Transverse colon (tissue), 4 donors: Measurements from ENCODE around the gene SMG9. TPM values are rescaled to one million over a fixed set of nuclear protein-coding genes. Genes with fewer than 3 reads are reported as not detected.

ENCODE experiments used
- DNase-seq: peaks from one replicate; pipeline ENCODE4 v3.0.0-alpha.2; 2019
- H3K27ac ChIP-seq, 4 donors: fragments of 200-600 bp; sonication (generic); 2 replicates each; pipeline ENCODE4 v1.5.1; 2016 to 2018; ENCODE audit warnings: inconsistent platforms in 4 of 4
- H3K27me3 ChIP-seq: fragments of 200-600 bp; sonication (generic); 2 replicates; pipeline ENCODE4 v1.5.1; 2017; ENCODE audit warnings: inconsistent platforms
- H3K36me3 ChIP-seq, 4 donors: fragments of 200-600 bp; sonication (generic); 2 replicates each; pipeline ENCODE4 v1.5.1; 2017 to 2019; ENCODE audit warnings: inconsistent platforms in 4 of 4
- H3K4me1 ChIP-seq, 4 donors: fragments of 200-600 bp; sonication (generic); 2 replicates each; pipeline ENCODE4 v1.5.1; 2017 to 2020; ENCODE audit warnings: inconsistent platforms in 4 of 4
- H3K4me3 ChIP-seq, 4 donors: fragments of 200-600 bp; sonication (generic); 1 replicate in 1 of 4; 2 replicates in 3 of 4; pipeline versions ENCODE4 v1.5.1 to v1.6.1; 2017 to 2019; ENCODE audit warnings: inconsistent platforms in 4 of 4
- H3K9me3 ChIP-seq, 2 donors: fragments of 200-600 bp; sonication (generic); 2 replicates each; pipeline ENCODE4 v1.5.1; 2017 to 2019; ENCODE audit warnings: inconsistent platforms in 2 of 2
- EP300 ChIP-seq: sonication (generic); formaldehyde crosslinking; IDR thresholded peaks from one replicate; pipeline ENCODE4 v1.6.1; 2017; ENCODE audit warnings: antibody characterized with exemption, low read depth
- POLR2A ChIP-seq: fragments of 450-650 bp; IDR thresholded peaks from one replicate; pipeline ENCODE4 v1.6.1; 2016; ENCODE audit warnings: antibody characterized with exemption, mild to moderate bottlenecking, moderate library complexity
- POLR2AphosphoS5 ChIP-seq, 3 donors: sonication (generic); formaldehyde crosslinking; IDR thresholded peaks; one replicate each; pipeline ENCODE4 v1.6.1; 2016; ENCODE audit warnings: antibody characterized with exemption in 3 of 3
- WGBS, 2 donors: methylation state at CpG; one replicate each; pipeline ENCODE4 v1.1.5; 2018; ENCODE audit warnings: low coverage in 1 of 2; 5-methylcytosine and 5-hydroxymethylcytosine counted together
- in situ Hi-C, 4 donors: fragments of 200-750 bp; cut with MboI; loops; one replicate each; pipeline versions ENCODE4 v1.15.0 to v1.15.1; 2017; ENCODE audit warnings: low sequenced_read_pairs in 3 of 4, low pct_ligation_motif_present in 1 of 4, low pct_unique_long_range_greater_than_20kb in 1 of 4
- intact Hi-C: fragments of 100-400 bp; cut with DNase I; formaldehyde crosslinking; loops from one replicate; pipeline ENCODE4 v1.15.1; 2023; ENCODE audit warnings: low total_unique reads
- total RNA-seq, 4 donors: library from RNA; depleted of rRNA; stranded (reverse); fragments of >200 nt; gene quantifications; one replicate each; pipeline ENCODE4 v1.1.0, GENCODE V29; 2016
- TF ChIP-seq, protein P1 (sequence below), 5 experiments: fragments of 200-600 bp in 3 of 5; fragments of 450-650 bp in 2 of 5; sonication (generic) in 3 of 5; IDR thresholded peaks; 1 replicate in 2 of 5; 2 replicates in 3 of 5; pipeline ENCODE4 v1.5.1; 2016 to 2017; ENCODE audit warnings: antibody characterized with exemption in 5 of 5, inconsistent platforms in 3 of 5, mild to moderate bottlenecking in 2 of 5, moderate library complexity in 1 of 5

SMG9 gene
- total RNA-seq, 4 donors from 2014 or later, result 4.1 to 68.7 (median 13.8) TPM

DNA sequence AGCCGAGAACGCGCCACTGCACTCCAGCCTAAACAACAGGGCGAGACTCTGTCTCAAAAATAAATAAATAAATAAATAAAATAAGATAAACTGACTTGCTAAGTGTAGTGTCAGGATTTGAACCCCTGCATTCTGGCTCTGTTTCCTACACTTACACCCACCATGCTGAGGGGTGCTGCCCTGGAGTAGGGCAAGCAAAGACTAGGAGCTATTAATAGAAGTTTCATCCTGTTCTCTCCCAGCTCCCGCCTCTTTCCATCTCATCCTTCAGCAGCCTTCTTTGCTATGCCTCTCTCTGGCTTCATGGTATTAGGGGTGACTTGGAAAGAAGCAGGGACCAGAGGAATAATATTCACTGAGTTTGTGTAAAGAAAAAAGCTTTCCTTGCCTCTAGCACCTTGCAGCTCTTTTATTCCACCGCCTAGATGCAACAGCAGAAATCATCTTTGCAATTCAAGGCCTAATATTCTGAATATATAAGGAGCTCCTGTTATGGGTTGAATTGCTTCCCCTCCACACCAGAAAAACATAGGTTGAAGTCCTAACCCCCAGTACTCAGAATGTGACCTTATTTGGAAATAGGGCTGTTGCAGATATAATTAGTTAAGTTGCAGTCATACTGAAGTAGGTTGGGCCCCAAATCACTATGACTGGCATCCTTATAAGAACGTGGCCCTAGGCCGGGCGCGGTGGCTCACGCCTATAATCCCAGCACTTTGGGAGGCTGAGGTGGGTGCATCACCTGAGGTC is 76.1 kb downstream of the SMG9 start:
- H3K4me1 ChIP-seq, result peaks cover 8 to 22% (median 16%) of the 10 kb centered on the region in 4 donors
- H3K36me3 ChIP-seq, result no peaks in the 10 kb centered on the region
- H3K27me3 ChIP-seq, result no peaks in the 10 kb centered on the region
- no peaks in the 10 kb centered on the region for H3K9me3 ChIP-seq
- 84 to 94% methylated on average over 5 to 11 of the region's 11 CpGs for WGBS, 2 donors
- intact Hi-C loops (no loop called here), in situ Hi-C loops (no loop called here)
- no peak for DNase-seq
- H3K4me3 ChIP-seq, result no peak overlapping the region
- peak overlapping the region; percentile 65 to 82 (median 78) for H3K27ac ChIP-seq
- TF ChIP-seq POLR2AphosphoS5 (IDR thresholded peaks at IDR 0.05) (no peak), POLR2A (no peak), EP300 (no peak)
- TF ChIP-seq, protein P1, sequence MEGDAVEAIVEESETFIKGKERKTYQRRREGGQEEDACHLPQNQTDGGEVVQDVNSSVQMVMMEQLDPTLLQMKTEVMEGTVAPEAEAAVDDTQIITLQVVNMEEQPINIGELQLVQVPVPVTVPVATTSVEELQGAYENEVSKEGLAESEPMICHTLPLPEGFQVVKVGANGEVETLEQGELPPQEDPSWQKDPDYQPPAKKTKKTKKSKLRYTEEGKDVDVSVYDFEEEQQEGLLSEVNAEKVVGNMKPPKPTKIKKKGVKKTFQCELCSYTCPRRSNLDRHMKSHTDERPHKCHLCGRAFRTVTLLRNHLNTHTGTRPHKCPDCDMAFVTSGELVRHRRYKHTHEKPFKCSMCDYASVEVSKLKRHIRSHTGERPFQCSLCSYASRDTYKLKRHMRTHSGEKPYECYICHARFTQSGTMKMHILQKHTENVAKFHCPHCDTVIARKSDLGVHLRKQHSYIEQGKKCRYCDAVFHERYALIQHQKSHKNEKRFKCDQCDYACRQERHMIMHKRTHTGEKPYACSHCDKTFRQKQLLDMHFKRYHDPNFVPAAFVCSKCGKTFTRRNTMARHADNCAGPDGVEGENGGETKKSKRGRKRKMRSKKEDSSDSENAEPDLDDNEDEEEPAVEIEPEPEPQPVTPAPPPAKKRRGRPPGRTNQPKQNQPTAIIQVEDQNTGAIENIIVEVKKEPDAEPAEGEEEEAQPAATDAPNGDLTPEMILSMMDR (IDR thresholded peaks at IDR 0.05), result no peak

Other genes starting within 250 kb of the SMG9 start
- gene ETHE1, start 227.8 kb downstream of the SMG9 start, total RNA-seq, result 100 to 1,000 TPM; 438 to 667 (median 458) TPM
- gene ZNF575, start 221.8 kb downstream of the SMG9 start, total RNA-seq, result 1 to 10 TPM in 2 of 4 donors, under 1 TPM in 1, not detected in 1; 0.20 to 1.9 (median 1.8) TPM
- 100 to 1,000 TPM in 1 of 4 donors, 10 to 100 TPM in 2, 1 to 10 TPM in 1; 8.0 to 147 (median 15.8) TPM for gene XRCC1, start 179.4 kb downstream of the SMG9 start, total RNA-seq
- gene PINLYP, start 179.2 kb downstream of the SMG9 start, total RNA-seq, result 1 to 10 TPM in 3 of 4 donors, not detected in 1; 1.1 to 4.0 (median 1.6) TPM
- gene IRGQ, start 158.8 kb downstream of the SMG9 start, total RNA-seq, result 10 to 100 TPM; 15.7 to 32.5 (median 24.7) TPM
- gene ZNF576, start 158.4 kb downstream of the SMG9 start, total RNA-seq, result 10 to 100 TPM in 2 of 4 donors, 1 to 10 TPM in 2; 3.7 to 11.9 (median 9.8) TPM
- gene SRRM5, start 142.9 kb downstream of the SMG9 start, total RNA-seq, result 1 to 10 TPM in 1 of 4 donors, under 1 TPM in 2, not detected in 1; 0.14 to 2.2 (median 0.64) TPM
- 10 to 100 TPM in 3 of 4 donors, 1 to 10 TPM in 1; 3.0 to 17.1 (median 15.1) TPM for gene ZNF428, start 135.3 kb downstream of the SMG9 start, total RNA-seq
- gene CADM4, start 115.1 kb downstream of the SMG9 start, total RNA-seq, result 1 to 10 TPM in 3 of 4 donors, not detected in 1; 2.5 to 4.0 (median 3.7) TPM
- 10 to 100 TPM; 12.1 to 76.2 (median 54.7) TPM for gene PLAUR, start 84.8 kb downstream of the SMG9 start, total RNA-seq
- gene IRGC, start 38.9 kb downstream of the SMG9 start, total RNA-seq, result not detected
- gene KCNN4, start 26.0 kb upstream of the SMG9 start, total RNA-seq, result 10 to 100 TPM in 3 of 4 donors, not detected in 1; 26.5 to 72.2 (median 37.4) TPM
- 1 to 10 TPM in 3 of 4 donors, not detected in 1; 2.1 to 5.2 (median 2.6) TPM for gene LYPD5, start 47.5 kb upstream of the SMG9 start, total RNA-seq
- gene ZNF283, start 72.4 kb upstream of the SMG9 start, total RNA-seq, result 100 to 1,000 TPM in 1 of 4 donors, 10 to 100 TPM in 3; 10.9 to 168 (median 17.8) TPM
- gene ZNF404, start 129.0 kb upstream of the SMG9 start, total RNA-seq, result 1 to 10 TPM in 3 of 4 donors, not detected in 1; 2.9 to 7.8 (median 3.0) TPM
- gene ZNF45, start 180.3 kb upstream of the SMG9 start, total RNA-seq, result 10 to 100 TPM in 3 of 4 donors, under 1 TPM in 1; 0.75 to 19.9 (median 11.6) TPM
- 10 to 100 TPM in 1 of 4 donors, 1 to 10 TPM in 2, under 1 TPM in 1; 1.00 to 32.2 (median 3.7) TPM for gene ZNF221, start 196.3 kb upstream of the SMG9 start, total RNA-seq
- 1 to 10 TPM; 1.2 to 7.5 (median 3.8) TPM for gene ZNF155, start 229.2 kb upstream of the SMG9 start, total RNA-seq
- 1 to 10 TPM; 1.8 to 5.9 (median 3.5) TPM for gene ZNF230, start 248.0 kb upstream of the SMG9 start, total RNA-seq